Fibroblast of peridontal ligament (primary cell): ENCODE results near the gene BLOC1S2.
"Not testable (repeated sequence)": the region's sequence is repeated elsewhere in the genome, so short reads cannot be mapped to it uniquely, and the experiment has no call there.

ENCODE experiments used
- DNase-seq: peaks from one replicate; pipeline ENCODE4 v3.0.0-alpha.2; 2010; ENCODE audit errors: extremely low read depth

BLOC1S2 gene

DNA sequence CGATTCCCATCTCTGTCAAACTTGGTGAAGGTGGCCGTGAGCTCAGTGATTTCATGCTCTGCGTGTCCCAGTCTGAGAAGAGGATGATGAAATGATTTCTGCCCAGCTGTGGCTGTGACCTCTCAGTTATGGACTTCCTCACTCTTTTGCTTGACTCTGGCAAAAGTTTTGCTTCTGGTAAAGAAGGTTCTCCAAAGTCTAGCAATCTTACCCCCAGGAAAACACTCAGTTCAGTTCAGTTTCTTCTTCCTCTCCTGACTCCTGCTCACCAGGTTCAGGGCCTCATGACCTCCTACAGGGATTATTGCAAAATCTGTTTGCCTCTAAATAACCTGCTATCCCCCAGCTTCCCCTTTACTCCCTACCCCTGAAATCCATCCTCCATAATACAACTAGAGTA, 4.9 kb upstream of the BLOC1S2 start:
- no peak for DNase-seq

DNA sequence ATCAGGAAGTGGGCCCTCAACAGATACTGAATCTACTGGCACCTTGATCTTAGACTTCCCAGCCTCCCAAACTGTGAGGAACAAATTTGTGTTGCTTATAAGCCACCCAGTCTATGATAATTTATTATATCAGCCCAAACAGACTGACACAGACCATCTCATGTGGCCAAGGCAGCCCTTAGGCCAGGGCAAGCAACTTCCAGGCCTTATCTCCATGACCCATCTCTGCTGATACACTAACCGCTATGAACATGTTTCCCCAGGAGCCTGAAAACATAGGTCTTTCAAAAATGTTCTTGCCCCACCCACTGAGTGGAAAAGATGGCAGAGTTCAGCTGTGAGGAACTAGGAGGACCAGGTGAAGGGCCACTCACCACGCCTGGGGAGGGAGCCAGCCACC, 3.2 kb upstream of the BLOC1S2 start:
- DNase-seq = no peak

DNA sequence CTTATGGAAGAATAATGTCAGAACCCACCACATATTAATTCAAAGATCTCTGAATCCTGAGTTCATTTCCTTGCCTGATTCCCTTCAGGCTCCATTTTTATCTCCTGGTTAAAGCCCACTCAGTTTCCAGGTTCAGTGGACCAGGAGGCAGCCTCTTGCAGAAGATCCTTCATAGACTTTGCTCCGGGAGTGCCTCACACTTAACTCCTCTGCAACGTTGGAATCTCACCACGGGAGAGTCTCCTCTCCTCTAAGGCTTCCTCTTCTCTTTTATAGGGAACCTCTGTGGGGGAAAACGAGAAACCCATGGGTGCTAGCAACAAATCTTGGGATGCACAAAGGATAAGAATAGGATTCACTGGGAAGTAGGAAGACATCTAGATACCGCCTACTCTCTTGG, 1.7 kb upstream of the BLOC1S2 start:
- DNase-seq = no peak

DNA sequence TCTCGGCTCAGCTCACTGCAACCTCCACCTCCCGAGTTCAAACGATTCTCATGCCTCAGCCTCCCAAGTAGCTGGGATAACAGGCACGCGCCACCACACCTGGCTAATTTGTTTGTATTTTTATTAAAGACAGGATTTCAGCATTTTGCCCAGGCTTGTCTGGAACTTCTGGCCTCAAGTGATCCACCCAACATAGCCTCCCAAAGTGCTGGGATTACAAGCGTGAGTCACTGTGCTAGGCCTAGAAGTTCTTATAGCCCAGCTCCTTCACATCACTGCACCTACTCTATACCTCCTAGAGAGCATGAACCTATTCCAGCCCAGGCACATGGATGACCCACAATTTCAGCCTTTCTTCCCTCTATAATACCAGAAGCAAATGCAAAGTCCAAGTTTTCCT, 1.3 kb upstream of the BLOC1S2 start:
- DNase-seq = no peak

DNA sequence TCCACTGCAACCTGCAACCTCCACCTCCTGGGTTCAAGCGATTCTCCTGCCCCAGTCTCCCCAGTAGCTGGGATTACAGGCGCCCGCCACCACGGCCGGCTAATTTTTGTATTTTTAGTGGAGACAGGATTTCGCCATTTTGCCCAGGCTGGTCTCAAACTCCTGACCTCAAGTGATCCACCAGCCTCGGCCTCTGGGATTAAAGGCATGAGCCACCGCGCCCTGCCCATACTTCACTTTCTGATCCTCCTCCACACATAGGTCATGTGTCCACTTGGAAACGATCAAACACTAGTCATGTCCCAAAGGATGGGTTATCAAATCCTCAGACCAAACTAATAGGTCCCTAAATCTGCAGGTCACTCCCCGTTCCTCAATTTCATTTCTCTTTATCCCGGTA, 1.2 kb downstream of the BLOC1S2 start:
- peak; percentile 17 for DNase-seq

DNA sequence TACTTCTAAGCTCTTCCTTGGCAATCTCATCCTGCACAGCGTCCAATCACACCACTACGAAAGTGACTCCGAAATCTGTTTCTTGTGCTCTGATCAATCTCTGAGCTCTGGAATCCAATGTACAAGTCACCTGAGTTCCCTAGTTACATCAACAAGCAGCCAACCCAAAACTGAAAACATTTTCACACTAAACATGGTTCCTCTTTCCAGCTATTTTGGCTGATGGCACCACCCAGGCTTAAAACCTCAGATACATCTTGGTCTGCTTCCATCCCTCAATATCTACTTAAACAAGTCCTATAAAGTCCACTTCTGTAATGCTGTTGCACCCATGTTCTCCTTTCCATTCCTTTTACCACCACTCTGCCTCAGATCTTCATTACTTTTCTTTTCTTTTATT, 3.6 kb downstream of the BLOC1S2 start:
- no peak for DNase-seq

DNA sequence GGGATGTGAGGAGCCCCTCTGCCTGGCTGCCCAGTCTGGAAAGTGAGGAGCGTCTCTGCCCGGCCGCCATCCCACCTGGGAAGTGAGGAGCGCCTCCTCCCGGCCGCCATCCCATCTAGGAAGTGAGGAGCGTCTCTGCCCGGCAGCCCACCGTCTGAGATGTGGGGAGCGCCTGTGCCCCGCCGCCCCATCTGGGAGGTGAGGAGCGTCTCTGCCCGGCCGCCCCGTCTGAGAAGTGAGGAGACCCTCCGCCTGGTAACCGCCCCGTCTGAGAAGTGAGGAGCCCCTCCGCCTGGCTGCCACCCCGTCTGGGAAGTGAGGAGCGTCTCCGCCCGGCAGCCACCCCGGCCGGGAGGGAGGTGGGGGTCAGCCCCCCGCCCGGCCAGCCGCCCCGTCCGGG, 9.5 kb downstream of the BLOC1S2 start:
- not testable (repeated sequence) for DNase-seq

DNA sequence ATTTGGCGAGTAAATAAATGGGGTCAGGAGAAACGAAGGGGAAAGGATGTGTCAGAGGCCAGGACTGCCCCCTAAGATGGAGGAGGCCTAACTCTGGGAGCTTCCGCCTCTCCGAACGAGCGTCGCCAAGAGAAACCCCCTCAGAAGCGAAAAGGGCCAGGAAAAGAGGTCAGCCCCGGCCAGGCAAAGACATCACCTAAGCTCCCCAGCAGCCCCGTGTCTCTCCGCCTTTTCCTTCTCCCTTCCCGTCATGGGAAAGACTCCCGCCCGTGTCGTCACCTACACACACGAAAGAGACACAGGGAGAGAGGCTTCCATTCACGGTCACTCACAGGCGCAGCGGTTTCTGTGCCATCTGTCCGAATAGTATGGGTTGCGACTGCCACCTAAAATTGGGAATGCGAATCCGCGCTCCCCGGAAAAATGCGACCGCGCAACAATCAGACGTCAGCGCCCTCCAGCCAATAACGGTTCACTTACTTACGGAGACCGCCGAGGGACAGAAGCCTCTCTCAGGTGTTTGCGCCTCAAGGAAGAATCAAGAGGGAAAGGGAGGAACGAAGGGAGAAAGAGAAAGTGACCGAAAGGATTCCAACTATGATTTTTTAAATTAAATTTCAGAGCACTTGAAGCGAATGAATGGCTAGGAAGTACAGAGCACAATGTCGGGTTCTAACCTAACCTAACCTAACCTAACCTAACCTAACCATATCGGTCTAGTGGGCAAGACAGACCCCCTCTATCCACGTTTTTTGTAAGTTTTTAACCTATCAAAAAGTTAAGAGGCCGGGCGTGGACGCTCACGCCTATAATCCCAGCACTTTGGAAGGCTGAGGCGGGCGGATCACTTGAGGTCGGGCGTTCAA, 19.0 kb downstream of the BLOC1S2 start, which contains the start of gene CWF19L1:
TSS of gene CWF19L1 (minus strand) at position 400 of the 866 bp plus-strand sequence. CDS start at position 355, 45 bp downstream.
- peak; percentile 88 for DNase-seq

DNA sequence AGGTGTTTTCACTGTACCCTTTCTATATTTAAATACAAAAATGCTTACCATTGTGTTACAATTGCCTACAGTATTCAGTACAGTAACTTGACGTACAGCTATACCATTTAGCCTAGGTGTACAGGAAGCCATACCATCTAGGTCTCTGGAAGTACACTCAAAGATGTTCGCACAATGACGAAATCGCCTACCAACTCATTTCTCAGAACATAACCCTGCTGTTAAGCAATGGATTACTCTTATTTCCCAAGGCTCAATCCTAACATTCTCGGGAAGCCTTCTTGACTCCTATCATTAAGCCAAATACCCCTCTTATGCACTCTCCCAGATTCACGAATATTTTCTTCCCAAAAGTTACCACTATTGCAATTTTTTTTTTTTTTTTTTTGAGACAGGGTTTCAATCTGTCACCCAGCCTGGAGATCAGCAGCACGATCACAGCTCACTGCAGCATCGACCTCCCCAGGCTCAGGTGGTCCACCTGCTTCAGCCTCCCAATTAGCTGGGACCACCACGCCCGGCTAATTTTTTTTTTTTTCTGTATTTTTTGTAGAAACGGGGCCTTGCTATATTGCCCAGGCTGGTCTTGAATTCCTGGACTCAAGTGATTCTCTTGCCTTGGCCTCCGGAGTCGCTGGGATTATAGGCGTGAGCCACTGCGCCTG, 20.5 kb downstream of the BLOC1S2 start:
- DNase-seq = no peak

DNA sequence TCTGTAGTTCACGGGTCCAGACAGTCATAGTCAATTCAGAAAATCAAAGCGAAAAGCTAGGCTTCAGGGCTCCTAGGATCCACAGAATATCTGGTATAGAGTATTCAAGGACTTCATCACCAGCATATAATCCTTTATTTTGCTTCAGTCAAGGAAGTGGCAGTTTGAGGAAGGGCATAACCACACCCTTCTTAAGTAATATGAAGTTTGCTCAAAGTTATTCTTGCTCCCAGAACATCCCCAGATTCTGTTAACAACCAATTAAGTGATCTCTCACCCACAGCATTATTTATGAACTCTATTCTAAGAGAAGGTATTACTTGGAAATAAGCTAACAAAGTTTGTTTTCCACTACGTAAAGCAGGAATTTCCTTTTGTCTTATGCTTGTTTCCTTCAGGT, 32.3 kb downstream of the BLOC1S2 start:
- no peak for DNase-seq

DNA sequence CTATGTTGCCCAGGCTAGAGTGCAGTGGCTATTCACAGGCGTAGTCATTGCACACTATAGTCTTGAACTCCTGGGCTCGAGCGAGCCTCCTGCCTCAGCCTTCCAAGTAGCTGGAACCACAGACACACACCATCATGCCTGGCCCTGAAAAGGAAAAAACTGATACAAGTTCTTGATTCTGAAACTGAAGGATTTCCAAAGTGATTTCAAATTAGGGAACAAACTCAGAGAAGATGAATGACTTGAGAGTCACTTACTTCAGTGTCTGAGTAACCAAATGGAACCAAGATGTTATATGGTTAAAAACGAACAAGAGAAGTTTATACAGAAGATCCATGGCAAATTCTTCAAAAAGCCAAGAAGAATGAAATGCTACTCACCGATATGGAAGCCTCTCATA, 33.4 kb downstream of the BLOC1S2 start:
- DNase-seq = no peak

DNA sequence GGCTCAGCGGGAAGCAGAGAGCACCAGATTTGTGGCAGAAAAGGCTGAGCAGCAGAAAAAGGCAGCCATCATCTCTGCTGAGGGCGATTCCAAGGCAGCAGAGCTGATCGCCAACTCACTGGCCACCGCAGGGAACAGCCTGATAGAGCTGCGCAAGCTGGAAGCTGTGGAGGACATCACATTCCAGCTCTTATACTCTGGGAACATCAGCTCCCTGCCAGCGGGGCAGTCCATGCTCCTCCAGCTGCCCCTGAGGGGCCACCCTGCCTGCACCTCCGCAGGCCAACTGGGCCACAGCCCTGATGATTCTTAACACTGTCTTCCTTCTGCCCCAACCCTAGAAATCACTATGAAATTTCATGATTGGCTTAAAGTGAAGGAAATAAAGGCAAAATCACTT, 37.7 kb downstream of the BLOC1S2 start:
- no peak for DNase-seq

DNA sequence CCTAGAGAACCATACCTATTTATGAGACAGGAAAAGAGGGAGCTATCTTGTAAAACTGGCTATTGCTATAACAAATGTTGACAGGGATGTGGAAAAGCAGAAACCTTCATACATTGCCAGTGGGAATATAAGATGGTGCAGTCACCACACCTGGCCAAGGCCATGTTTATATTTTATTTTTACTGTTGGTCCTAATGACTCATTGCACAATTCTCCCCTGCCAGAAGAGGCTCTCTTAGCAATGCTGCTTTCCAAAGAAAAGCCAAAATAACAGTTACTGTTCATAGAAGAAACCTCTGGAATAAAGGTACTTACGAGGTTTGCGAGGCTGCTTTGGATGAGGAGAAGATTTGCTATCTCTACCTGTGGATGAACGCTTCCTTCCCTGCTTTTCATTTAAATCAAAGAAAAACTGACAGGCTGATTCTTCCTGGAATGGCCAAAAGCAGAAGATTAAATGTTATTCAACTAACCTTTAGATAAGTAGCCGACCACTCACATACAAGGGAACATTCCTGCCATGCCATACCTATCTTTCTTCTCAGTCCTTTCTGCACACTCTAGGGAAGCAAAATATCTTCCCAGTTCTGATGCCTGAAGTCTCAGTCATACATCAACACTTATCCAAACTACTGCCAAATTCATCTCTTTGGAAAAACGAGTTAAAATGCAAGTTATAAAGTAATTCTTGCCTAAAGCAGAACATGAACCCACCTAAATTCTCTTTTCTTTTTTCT, 40.8 kb downstream of the BLOC1S2 start:
- DNase-seq = no peak

DNA sequence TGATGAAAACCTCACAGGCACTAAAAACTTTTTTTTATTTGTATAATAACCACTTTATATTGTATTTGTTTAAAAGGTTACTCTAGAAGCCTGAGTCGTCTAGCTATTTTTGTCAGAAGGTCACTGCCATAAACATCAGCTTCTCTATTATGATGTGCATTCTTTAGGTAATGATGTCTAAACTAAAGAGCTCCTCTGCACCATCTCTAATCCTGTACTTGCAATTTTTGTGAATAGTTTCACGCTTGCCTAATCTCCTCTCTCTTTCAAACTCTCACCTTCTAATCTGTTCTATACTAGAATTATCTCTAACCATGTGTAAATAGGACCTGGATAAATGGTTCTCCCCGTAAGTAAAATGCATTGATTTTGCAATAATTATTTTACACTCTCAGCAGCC, 46.6 kb downstream of the BLOC1S2 start:
- DNase-seq = no peak

DNA sequence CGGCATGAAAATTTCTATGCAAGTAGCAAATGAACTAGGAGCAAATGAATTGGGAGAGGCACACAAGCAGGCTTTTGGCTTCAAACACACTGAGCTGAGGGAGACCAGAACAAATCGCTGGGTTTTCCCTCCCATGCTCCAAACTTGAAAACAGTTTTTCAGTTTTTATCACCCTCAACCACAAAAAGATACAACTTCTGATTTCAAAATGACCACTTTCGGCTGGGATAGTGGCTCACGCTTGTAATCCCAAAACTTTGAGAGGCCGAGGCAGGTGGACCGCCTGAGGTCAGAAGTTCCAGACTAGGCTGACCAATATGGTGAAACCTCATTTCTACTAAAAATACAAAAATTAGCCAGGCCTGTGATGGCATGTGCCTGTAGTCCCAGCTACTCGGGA, 48.1 kb downstream of the BLOC1S2 start:
- DNase-seq = no peak

DNA sequence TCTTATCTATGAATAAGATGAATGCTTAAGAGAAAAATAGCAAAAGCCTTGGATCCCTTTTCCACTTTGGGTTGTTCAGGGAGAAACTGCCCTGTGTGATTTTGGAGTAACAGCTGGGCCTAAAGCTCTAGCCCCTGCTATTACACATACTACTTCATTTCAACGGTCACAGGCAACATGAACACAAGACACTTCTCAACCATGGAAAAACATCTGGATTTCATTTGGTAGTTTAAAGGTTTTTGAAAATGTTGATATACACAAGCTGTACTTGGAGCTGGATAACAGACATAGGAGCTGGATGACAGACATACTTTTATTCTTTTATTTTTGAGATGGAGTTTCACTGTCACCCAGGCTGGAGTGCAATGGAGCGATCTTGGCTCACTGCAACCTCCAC, 54.4 kb downstream of the BLOC1S2 start:
- DNase-seq = peak; percentile 86

DNA sequence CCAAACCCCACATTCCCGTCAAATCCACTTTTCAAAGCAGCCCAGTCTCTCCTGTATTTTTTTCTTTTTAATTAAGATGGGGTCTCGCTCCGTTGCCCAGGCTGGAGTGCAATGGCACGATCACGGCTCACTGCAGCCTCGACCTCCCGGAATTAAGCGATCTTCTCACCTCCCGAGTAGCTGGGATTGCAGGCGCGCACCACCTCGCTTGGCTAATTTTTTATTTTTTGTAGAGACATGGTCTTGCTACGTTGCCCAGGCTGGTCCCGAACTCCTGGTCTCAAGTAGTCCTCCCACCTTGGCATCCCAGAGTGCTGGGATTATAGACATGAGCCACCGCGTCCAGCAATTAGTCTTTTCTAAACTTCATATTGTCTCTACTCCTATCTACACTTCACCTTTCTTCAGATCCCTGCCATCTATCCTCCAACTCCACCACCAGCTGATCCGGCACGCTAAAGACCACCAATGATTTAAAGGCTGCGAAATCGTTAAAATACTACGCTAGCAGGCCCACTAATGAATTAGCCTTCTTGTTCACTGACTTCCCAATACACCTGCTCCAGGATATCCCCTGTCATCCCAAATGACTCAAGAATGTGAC, 56.6 kb downstream of the BLOC1S2 start:
- no peak for DNase-seq

DNA sequence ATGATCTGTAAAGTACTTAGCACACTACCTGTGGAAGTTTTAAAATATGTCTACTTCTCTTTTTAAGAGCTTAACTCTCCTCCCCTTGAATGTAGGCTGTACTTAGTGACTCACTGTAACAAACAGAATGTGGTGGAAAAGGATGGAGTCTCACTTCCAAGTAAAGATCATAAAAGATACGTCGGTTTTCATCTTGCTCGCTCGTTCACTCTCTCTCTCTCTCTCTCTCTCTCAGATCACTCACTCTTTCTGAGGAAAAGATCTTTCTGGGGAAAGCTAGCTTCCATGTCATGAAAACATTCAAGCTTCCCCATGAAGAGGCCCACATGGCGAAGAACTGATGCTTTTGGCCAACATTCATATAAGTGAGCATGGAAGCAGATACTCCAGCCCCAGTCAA, 62.6 kb downstream of the BLOC1S2 start:
- DNase-seq = no peak
